Glutamatergic neuron (in vitro differentiated cells): ENCODE measurements around the gene DLD. TPM values are rescaled to one million over a fixed set of nuclear protein-coding genes. Genes with fewer than 3 reads are reported as not detected.

Source experiments
- DNase-seq: peaks from one replicate; pipeline ENCODE4 v3.0.0; 2022
- H3K27ac Mint-ChIP-seq: one replicate; pipeline ENCODE4 v1.8.0; 2020; ENCODE audit warnings: mild to moderate bottlenecking, mixed read lengths, inconsistent platforms; ENCODE audit not compliant: unreplicated experiment
- H3K27me3 Mint-ChIP-seq: one replicate; pipeline ENCODE4 v1.8.0; 2020; ENCODE audit warnings: mild to moderate bottlenecking, moderate library complexity, mixed read lengths, inconsistent platforms; ENCODE audit not compliant: unreplicated experiment
- H3K36me3 Mint-ChIP-seq: one replicate; pipeline ENCODE4 v1.8.0; 2020; ENCODE audit warnings: mild to moderate bottlenecking, mixed read lengths, inconsistent platforms; ENCODE audit not compliant: unreplicated experiment
- H3K4me1 Mint-ChIP-seq: one replicate; pipeline ENCODE4 v1.8.0; 2020; ENCODE audit warnings: mild to moderate bottlenecking, low read depth, mixed read lengths, inconsistent platforms; ENCODE audit not compliant: unreplicated experiment
- H3K4me3 Mint-ChIP-seq: one replicate; pipeline ENCODE4 v1.8.0; 2020; ENCODE audit warnings: mild to moderate bottlenecking, mixed read lengths, inconsistent platforms; ENCODE audit not compliant: unreplicated experiment
- H3K9me3 Mint-ChIP-seq: one replicate; pipeline ENCODE4 v1.8.0; 2020; ENCODE audit warnings: mild to moderate bottlenecking, moderate library complexity, mixed read lengths, inconsistent platforms; ENCODE audit not compliant: unreplicated experiment
- total RNA-seq: library from RNA; stranded (reverse); fragmentation: NEBNext Ultra II Directional; extraction: Animal tissue kit (Norgen Biotek cat#: 25700); gene quantifications from one replicate; pipeline ENCODE4 v1.2.1, GENCODE V29; 2021; ENCODE audit not compliant: unreplicated experiment
- TF ChIP-seq, protein P1 (sequence below): fragments of 200-600 bp; sonication (generic); IDR thresholded peaks from one replicate; pipeline ENCODE4 v1.5.0; 2021; ENCODE audit not compliant: partially characterized antibody, unreplicated experiment

The DLD gene
- total RNA-seq, 1 donor from 2014 or later, result 75.9 TPM

DNA sequence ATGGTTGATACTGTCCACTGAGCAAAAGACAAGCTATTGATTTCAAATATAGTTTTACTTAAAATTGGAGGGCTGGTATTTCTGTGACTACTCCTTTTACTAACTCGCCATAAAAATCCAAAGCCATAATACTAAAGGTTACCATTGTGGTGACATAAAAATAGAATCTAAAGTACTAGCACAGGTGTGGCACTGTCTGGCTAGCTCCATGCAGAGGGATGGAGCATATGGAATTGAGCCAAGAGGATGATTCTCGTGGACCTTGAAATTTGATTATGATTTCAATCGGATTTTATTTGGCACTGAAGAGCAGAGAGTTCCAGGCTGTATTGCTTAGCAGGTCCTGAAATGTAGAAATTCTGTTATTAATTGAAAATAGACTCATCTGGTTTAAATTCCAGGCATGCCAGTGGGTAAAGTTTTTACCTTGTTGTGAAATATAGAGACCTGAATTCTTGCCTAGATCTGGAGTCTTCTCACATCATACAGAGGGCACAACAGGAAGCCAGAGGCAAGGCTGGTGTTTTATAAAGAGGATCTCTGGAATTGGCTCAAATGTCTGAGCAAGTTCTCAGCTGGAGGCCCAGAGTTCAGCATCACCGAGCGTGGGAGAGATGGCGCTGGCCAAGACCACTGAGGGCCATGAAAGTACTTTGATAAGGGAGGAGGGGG, 29.9 kb upstream of the DLD start:
- no peak for DNase-seq

DNA sequence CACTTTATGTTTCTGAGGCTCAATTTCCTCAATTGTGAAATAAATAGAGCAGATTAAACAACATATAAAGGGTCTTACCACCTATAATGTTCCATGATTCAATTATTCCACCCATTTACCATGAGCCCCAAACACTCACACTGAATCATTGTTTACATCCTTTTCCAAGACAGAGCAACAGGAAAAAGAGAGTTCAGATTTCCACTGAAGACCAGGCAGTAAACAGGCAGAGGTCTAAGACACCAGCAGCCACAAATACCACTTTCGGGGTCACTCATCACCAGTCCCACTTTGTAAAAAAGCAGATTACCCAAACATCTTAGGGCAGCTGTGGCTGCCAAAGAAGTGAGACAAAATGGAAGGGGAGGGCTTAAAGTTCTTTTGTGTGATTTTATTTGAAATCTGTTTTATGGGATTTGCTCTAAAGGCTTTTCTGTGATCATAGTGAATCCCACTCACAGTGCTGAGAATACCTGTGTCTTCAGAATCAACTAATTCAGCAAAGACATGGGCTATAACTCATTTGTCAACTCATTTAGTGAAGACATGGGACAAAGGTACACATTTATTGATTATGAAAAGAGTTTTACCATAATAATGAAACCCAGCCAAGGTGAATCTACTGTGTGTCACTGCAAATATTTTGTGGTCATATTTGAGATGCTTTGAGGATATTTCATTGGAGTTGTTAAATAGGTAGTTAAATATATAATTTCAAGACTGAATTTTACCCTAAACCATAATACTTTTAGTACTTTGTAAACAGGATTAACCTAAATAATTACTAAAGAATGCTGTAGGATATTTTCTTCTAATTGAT, 24.8 kb upstream of the DLD start:
- Mint-ChIP-seq H3K4me1 (no peaks in the 10 kb centered on the region), H3K27me3 (peaks cover 2% of the 10 kb centered on the region), H3K36me3 (no peaks in the 10 kb centered on the region), H3K4me3 (no peak overlapping the region), H3K27ac (no peak overlapping the region), H3K9me3 (no peaks in the 10 kb centered on the region)
- DNase-seq, result no peak
- TF ChIP-seq, protein P1, sequence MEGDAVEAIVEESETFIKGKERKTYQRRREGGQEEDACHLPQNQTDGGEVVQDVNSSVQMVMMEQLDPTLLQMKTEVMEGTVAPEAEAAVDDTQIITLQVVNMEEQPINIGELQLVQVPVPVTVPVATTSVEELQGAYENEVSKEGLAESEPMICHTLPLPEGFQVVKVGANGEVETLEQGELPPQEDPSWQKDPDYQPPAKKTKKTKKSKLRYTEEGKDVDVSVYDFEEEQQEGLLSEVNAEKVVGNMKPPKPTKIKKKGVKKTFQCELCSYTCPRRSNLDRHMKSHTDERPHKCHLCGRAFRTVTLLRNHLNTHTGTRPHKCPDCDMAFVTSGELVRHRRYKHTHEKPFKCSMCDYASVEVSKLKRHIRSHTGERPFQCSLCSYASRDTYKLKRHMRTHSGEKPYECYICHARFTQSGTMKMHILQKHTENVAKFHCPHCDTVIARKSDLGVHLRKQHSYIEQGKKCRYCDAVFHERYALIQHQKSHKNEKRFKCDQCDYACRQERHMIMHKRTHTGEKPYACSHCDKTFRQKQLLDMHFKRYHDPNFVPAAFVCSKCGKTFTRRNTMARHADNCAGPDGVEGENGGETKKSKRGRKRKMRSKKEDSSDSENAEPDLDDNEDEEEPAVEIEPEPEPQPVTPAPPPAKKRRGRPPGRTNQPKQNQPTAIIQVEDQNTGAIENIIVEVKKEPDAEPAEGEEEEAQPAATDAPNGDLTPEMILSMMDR, result no peak

More for the DNA sequence above, 29.9 kb upstream of the DLD start:
- H3K9me3 Mint-ChIP-seq, result no peaks in the 10 kb centered on the region
- no peaks in the 10 kb centered on the region for H3K27me3 Mint-ChIP-seq
- no peak overlapping the region for H3K4me3 Mint-ChIP-seq
- no peak overlapping the region for H3K27ac Mint-ChIP-seq
- H3K4me1 Mint-ChIP-seq, result no peaks in the 10 kb centered on the region
- TF ChIP-seq, protein P1, result no peak
- no peaks in the 10 kb centered on the region for H3K36me3 Mint-ChIP-seq

DNA sequence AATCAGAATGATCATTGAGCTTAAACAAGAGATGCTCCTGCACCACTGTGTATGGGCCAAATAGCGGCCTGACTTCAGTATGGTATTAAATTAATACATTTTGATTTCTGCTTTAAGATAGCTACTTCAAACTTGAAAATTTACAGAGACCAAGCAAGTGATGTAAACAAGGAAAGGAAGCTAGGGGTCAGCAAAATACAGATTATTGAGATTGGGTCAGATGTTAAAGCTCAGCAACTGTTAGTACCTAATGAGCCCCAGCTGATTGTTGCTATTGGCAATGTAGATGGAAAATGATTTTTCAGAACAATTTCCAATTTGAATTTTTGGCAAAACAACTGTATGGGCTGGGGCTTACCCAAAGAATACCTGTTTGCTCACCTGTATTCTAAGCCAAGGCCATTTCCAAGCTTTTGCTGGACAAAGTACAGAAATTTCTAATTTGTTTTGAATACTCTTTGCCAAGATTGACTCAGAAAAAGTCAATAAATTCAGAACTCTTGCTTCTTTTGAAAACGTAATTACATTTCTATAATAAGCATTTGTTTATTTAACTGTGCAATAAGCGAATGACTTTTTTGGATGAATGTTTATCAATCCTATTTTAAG, 23.0 kb upstream of the DLD start:
- Mint-ChIP-seq H3K36me3 (no peaks in the 10 kb centered on the region), H3K27ac (no peak overlapping the region), H3K27me3 (peaks cover 2% of the 10 kb centered on the region), H3K9me3 (no peaks in the 10 kb centered on the region), H3K4me3 (no peak overlapping the region), H3K4me1 (no peaks in the 10 kb centered on the region)
- no peak for DNase-seq
- TF ChIP-seq, protein P1, result no peak

DNA sequence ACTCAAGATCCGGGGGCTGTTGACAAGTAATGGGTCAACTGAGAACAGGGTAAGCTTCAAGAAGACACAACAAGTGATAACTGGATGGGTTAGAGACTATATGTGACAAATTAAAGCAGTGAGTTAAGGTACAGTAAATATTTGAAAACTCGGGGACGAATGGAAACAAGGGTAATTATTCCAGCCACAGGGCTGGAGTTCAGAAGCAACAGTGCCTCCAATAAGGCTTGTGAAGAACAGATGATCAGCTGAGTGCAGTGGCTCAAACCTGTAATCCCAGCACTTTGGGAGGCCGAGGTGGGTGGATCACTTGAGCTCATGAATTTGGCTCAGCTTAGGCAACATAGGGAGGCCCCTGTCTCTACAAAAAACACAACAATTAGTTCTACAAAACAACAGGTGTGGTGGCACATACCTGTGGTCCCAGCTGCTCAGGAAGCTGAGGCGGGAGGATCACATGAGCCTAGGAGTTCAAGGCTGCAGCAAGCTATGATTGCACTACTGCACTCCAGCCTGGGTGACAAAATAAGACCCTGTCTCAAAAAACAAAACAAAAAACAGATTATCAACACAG, 20.5 kb upstream of the DLD start:
- no peak overlapping the region for H3K27ac Mint-ChIP-seq
- H3K9me3 Mint-ChIP-seq, result no peaks in the 10 kb centered on the region
- no peaks in the 10 kb centered on the region for H3K36me3 Mint-ChIP-seq
- H3K4me1 Mint-ChIP-seq, result no peaks in the 10 kb centered on the region
- H3K4me3 Mint-ChIP-seq, result no peak overlapping the region
- H3K27me3 Mint-ChIP-seq, result peaks cover 2% of the 10 kb centered on the region
- no peak for DNase-seq
- TF ChIP-seq, protein P1, result no peak
